ENCODE results near the gene ENTPD2. TPM values are rescaled to one million over a fixed set of nuclear protein-coding genes. Genes with fewer than 3 reads are reported as not detected.
"Not testable (repeated sequence)": the region's sequence is repeated elsewhere in the genome, so short reads cannot be mapped to it uniquely, and the experiment has no call there.

ENTPD2 gene
- total and polyA plus RNA-seq, 12 donors = 0.32 to 3.3 (median 1.6) TPM

DNA sequence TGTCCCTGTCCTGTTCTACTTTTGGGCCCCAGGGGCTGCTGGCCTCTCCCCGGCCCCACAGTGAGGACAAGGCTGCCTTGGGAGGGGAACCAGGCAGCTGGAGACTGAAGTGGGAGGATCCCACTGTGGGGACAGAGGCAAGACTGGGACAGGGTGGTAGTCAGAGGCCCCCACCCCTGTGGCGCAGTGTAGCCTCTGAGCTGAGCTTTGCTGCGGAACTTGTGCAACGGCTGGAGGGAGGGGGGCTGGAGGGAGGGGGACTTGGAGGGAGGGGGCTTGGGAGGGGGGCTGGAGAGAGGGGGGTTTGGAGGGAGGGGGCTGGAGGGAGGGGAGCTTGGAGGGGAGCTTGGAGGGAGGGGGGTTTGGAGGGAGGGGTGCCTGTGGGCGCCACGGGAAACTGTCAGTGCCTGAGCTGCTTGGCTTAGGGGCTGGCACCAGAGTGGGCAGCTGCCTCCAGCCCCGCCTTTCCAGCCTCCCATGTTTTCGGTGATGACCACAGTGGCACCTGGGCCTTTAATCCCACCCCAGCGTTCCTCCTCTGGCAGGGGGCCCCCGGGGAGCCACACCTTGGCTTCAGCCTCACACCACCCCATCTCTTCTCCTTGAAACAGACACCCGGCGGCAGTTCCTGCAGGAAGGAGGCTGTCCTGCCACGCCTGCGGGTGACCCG, 19.7 kb downstream of the ENTPD2 start:
- TF ChIP-seq, protein P1, sequence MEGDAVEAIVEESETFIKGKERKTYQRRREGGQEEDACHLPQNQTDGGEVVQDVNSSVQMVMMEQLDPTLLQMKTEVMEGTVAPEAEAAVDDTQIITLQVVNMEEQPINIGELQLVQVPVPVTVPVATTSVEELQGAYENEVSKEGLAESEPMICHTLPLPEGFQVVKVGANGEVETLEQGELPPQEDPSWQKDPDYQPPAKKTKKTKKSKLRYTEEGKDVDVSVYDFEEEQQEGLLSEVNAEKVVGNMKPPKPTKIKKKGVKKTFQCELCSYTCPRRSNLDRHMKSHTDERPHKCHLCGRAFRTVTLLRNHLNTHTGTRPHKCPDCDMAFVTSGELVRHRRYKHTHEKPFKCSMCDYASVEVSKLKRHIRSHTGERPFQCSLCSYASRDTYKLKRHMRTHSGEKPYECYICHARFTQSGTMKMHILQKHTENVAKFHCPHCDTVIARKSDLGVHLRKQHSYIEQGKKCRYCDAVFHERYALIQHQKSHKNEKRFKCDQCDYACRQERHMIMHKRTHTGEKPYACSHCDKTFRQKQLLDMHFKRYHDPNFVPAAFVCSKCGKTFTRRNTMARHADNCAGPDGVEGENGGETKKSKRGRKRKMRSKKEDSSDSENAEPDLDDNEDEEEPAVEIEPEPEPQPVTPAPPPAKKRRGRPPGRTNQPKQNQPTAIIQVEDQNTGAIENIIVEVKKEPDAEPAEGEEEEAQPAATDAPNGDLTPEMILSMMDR (IDR thresholded peaks at IDR 0.05) = no peak
- peaks cover 0 to 21% (median 7%) of the 10 kb centered on the region in 9 donors for H3K36me3 ChIP-seq
- ATAC-seq (no peak), DNase-seq (no peak)
- H3K4me1 ChIP-seq = peaks cover 6 to 52% (median 18%) of the 10 kb centered on the region in 9 donors
- WGBS, 2 donors = 60 to 67% methylated on average over 15 of the region's 15 CpGs
- H3K27me3 ChIP-seq = no peaks in the 10 kb centered on the region
- intact Hi-C loops (cut with DNase I) = loop anchor here in 8 of 10 donors (2.0 to 5.0 kb wide), 6 partner anchors 85 to 249 kb away; partner anchors contain the start of gene C8G (in 2 of the 8)
- H3K4me3 ChIP-seq = peak overlapping the region in 3 of 10 donors; percentile 18 to 68 (median 27)
- H3K27ac ChIP-seq = peak overlapping the region in 2 of 10 donors; percentile 6 to 83
- no peaks in the 10 kb centered on the region for H3K9me3 ChIP-seq

GRCh38 chr9:137033481-137033880, 20.4 kb downstream of the ENTPD2 start:
- intact Hi-C loops (cut with DNase I) = loop anchor here in 3 of 10 donors (2.0 to 5.0 kb wide), 3 partner anchors 86 to 246 kb away; partner anchors contain the start of gene C8G (in 2 of the 3)
- H3K4me3 ChIP-seq = peak overlapping the region in 5 of 10 donors; percentile 8 to 68 (median 18)
- 90 to 96% methylated on average over 5 of the region's 5 CpGs for WGBS, 2 donors

GRCh38 chr9:137032858-137033257, 21.0 kb downstream of the ENTPD2 start:
- Histone ChIP-seq H3K4me1 (peaks cover 10 to 61% (median 27%) of the 10 kb centered on the region in 9 donors), H3K27me3 (no peaks in the 10 kb centered on the region), H3K27ac (peak overlapping the region in 2 of 10 donors; percentile 9 to 83), H3K4me3 (peak overlapping the region in 5 of 10 donors; percentile 8 to 68 (median 18)), H3K9me3 (no peaks in the 10 kb centered on the region), H3K36me3 (peaks cover 0 to 9% (median 0%) of the 10 kb centered on the region in 9 donors)
- intact Hi-C loops (cut with DNase I) = loop anchor here in 3 of 10 donors (2.0 to 5.0 kb wide), 3 partner anchors 86 to 246 kb away; partner anchors contain the start of gene C8G (in 2 of the 3)
- TF ChIP-seq, protein P1 (IDR thresholded peaks at IDR 0.05) = no peak
- WGBS, 2 donors = 83 to 89% methylated on average over 10 of the region's 10 CpGs
- DNase-seq = peak; percentile 45 to 69
- ATAC-seq = peak in 4 of 8 donors; percentile 9 to 36 (median 14)

More at GRCh38 chr9:137033481-137033880, 20.4 kb downstream of the ENTPD2 start:
- not testable (repeated sequence) for H3K27me3 ChIP-seq, H3K9me3 ChIP-seq, DNase-seq, ATAC-seq
- Histone ChIP-seq H3K27ac (peak overlapping the region in 1 of 10 donors; percentile 83), H3K4me1 (peaks cover 8 to 59% (median 25%) of the 10 kb centered on the region in 9 donors), H3K36me3 (peaks cover 0 to 14% (median under 1%) of the 10 kb centered on the region in 9 donors)

DNA sequence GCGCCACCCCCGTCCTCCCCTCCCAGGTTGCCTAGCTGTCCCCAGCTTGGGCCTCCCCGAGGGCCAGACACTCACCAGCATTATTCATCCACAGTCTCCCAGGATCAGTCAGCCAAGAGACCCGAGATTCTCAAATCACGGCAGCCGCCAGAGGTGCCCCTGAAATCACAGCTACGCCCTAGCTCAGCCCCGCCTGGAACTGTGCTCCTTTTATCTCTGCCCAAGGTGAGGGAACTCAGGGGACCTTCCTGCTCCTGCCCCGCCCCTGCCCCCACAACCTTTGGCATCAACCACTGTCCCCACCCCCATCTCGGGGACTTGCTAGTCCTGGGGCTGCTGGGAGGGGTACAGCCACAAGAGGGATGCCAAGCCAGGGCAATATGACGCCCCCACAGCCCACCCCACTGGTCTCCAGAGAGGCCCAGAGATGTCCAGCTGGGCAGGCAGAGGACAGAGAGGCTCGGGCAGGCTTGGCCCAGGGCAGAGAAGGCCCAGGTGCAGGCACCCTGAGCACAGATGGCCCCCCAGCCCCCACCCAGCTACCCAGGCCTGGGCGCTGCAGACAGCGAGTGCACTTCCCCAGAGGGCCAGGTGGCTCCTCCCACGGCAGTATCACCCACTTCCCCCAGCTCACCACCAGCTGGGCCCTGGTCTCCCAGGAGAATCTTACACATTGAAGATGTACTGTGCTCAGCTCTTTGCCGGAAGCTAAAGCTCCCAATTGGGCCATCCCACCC, 21.8 kb downstream of the ENTPD2 start, which contains the start of gene FUT7:
FUT7 (minus strand) TSS at position 185 of the 737 bp plus-strand sequence; CDS start at position 88, 97 bp downstream.
- no peak for DNase-seq
- H3K27ac ChIP-seq = peak within 1 kb of the TSS in 4 of 10 donors; percentile 9 to 83 (median 17)
- intact Hi-C loops (cut with DNase I) = loop anchor here in 3 of 10 donors (2.0 to 5.0 kb wide), 3 partner anchors 85 to 245 kb away; partner anchors contain the start of gene C8G (in 2 of the 3)
- no peaks in the 10 kb centered on the region for H3K27me3 ChIP-seq
- TF ChIP-seq, protein P1 (IDR thresholded peaks at IDR 0.05) = no peak
- H3K4me1 ChIP-seq = peaks cover 15 to 67% (median 32%) of the 10 kb centered on the region in 9 donors
- peak within 1 kb of the TSS in 4 of 10 donors; percentile 8 to 68 (median 18) for H3K4me3 ChIP-seq
- ATAC-seq = no peak
- 70 to 74% methylated on average over 16 of the region's 16 CpGs for WGBS, 2 donors
- H3K36me3 ChIP-seq = peaks cover 0 to 1% (median 0%) of the 10 kb centered on the region in 9 donors
- H3K9me3 ChIP-seq = no peaks in the 10 kb centered on the region
